DMS53 treated with DMSO at 0.1 percent for 48 hours (cell line): ENCODE measurements around the gene ZNF428.
"Not testable (repeated sequence)": the region's sequence is repeated elsewhere in the genome, so short reads cannot be mapped to it uniquely, and the experiment has no call there.

Experiments
- DNase-seq: peaks from one replicate; lab custom pipeline; 2025; ENCODE audit not compliant: unreplicated experiment; lab: John Stamatoyannopoulos, UW

ZNF428 gene

DNA sequence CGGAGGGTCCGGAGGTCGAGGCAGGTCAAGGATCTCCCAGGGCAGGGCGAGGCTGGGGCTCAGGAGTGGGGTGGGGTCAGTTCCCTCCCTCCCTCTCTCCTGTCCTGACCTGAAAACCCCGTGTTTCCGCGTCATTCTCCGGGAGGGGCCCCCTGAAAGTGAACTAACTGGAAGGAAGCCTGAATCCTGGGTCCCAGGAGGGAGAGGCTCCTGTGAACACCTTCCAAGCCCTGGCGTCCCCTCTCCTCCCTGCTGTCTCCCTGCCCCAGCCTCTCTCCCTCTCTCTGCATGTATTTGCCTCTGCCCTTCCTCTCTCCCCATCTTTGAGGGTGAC, 21.0 kb upstream of the ZNF428 start:
- no peak for DNase-seq

DNA sequence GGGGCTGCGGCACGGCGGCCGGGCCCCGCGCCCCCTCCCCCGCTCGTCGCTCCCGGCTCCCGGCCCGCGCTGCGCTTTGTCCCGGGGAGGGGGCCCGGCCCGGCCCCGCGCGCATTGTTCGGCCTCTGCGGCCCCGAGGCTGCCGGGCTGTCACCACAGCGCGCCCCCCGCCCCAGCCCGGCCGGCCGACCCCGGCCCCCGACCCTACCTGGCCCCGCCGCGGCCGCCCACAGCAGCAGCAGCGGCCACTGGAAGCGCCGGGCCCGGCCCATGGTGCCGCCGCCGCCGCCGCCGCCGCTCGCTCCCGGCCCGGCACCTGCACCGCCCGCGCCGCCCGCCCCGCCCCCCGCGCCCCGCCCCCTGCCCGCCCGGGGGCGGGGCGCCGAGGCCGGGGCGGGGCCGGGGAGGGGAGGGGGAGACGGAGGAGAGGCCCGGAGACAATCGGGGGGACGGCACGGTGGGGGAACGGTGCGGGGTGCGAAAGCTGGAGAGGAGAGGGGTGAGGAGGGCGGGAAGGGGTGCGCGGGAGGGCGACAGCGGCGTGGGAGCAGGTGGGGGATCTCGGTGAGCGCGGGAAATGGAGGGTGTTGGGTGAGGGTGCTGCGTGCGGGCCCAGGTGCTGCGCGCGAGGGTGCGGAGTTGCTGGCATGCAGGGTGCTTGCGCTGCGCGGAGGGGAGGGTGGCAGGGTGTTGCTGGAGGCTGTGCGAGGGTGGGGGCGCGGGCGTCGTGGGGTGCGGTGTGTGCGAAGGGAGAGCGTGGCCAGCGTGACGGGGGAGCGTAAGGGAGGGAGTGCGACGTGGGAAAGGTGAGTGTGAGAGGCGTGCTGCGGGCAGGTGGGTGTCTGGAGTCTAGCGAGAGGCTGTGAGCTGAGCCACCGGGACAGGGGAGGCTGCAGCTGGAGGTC, 20.3 kb upstream of the ZNF428 start, which contains the start of gene CADM4:
Gene CADM4 (minus strand): TSS at position 332 of the 905 bp plus-strand sequence. CDS start 60 bp downstream, at position 272.
- DNase-seq, result peak; percentile 19

DNA sequence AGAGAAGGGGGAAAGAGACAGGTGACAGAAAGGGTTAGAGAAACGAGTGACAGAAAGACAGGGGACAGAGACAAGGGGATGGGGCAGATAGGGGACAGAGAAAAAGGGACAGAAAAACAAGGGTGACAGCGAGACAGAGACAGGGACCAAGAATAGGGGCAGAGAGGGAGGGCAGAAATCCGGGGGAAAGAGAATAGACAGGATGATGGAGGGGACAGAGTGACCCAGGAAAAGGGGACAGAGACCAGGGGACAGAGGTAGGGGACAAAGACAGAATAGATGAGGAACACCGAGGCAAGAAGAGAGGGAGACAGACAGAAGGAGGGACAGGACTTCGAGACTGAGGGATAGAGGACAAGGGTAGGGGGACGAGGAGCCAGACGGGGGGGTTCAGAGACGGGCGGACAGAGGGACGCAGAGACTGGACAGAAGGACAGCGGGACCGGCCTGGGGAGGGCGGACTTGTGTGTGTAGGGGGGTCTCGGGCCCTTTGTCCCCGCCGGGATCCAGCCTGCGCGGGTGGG, 19.6 kb upstream of the ZNF428 start:
- no peak for DNase-seq

DNA sequence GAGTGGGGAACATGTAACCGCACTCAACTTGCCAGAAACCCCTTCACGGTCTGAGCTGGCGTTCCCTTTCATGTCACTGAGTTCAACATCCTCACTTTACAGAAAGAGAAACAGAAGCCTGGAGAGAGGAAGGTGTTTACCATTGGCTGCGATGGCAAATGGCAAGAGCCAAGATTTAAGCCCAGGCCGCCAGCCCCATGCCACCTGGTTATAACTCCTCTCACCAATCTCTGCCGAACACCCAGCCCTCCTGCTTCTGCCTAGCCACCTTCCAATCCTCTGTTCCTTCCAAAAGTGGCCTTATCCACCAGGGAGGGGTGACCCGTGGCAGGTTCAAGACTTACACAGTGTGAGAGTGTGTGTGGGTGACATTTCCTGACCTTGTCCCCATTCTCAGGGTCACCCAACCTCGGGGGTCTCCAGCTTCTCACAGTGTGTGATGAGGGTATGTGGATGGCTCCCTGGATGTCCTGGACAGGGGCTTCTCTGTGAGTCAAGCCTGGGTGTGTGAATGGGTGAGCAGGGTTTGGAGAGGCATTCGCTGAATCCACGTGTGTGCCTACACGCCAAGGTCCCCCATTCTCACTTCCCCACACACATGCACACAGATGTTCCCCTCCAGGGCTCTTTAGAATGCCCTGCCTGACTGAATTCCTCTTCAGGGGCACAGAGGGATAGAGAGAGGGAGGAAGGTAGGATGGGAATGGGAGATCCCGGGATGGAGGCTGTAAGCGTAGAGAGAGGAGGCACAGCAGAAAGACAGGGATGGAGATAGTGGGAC, 19.0 kb upstream of the ZNF428 start:
- DNase-seq, result no peak

DNA sequence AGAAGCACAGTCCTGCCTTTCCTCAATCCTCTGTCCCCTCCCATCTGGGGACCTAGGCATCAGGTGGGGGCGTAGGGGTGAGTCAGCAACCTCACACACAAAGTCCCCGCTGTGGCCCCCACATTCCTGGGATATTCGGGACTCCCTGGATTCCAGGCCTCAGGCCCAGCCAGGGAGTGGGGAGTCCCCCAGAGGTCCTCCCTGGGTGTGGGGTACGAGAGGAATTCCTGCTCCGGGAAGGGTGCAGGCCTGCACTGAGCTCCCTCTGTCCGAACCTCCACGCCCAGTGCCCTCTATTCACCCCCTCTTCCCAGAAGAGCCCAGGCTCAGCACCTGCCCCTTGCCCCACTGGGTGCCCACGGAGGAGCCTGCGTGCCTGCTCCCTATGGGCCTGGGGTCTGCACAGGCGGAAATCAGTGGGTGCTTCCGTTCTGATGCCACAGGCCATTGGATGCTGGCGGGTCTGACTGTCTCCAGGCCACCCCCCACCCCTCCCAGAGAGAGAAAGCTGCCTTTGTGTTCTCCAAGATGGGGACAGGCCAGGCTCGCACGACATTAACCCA, 16.8 kb upstream of the ZNF428 start:
- no peak for DNase-seq

DNA sequence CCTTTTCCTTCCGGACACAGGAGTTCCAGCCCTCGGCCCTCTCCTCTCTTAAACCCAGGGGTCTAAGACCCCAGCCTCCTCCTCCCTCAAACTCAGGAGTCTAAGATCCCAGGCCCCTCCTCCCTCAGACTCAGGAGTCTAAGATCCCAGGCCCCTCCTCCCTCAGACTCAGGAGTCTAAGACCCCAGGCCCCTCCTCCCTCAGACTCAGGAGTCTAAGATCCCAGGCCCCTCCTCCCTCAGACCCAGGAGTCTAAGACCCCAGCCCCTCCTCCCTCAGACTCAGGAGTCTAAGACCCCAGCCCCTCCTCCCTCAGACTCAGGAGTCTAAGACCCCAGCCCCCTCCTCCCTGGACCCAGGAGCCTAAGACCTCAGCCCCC, 16.1 kb upstream of the ZNF428 start:
- DNase-seq, result not testable (repeated sequence)

DNA sequence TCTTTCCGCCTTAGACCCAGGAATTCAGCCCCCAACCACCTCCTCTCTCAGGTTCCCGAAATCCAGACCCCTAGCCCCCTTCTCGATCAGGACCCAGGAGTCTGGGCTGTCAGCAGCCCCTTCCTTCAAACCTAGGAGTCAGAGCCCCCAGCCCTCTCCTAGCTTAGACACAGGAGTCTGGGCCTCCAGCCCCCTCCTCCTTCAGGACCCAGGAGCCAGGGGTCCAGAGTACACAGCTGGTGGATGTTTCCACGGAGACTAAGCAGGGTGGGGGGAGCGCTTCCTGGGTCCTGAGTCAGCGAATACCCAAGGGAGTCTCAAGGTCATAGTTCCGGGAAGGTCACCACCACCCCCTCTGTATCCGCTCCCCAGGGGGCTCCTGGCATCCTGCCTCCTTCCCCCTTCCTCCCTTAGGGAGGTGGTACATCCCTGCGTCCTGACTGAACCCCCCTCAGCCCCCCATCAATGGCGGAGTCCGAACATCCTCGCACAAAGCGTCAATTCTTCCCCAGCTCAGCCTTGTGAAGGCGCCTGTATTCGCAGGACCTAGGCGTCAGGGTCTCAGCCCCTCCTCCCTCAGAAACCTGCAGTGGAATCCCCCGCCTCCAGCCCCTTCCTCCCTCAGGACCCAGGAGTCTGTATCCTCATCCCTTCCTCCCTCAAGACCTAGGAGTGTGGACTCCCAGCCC, 15.6 kb upstream of the ZNF428 start:
- DNase-seq, result no peak

DNA sequence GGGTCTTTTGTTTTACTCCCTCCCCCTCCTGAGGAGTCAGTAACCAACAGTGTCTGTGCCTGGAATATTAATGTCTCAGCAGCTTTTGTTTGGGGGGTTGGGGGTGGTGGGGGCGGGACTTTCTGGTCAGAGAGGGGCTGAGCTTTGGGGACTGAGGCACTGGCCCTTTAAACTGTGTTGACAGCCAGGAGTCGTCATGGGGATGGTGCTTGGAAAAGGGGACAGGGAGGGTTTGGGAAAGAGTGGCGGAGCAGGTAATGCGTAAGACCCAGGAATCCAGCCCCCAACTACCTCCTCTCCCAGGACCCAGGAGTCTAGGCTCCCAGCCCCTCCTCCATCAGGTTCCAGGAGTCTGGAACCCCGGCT, 15.1 kb upstream of the ZNF428 start:
- DNase-seq, result no peak

DNA sequence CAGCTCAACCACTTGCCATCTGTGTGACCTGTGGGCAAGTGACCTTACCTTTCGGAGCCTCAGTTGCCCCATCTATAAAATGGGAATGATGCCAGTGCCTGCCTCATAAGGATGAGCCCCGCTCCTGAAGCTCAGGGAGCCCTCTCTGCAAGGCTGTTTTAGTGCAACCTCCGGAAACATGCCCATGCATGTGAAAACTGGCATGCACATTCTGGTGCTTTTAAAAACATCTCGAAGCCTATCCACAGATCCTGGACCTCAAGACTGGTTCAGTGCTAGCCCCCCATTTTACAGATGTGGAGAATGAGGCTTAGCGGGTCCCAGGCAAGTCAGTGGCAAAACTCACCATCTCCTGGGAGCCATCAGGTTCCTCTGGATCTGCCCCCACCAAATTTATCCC, 14.6 kb upstream of the ZNF428 start:
- DNase-seq, result no peak

DNA sequence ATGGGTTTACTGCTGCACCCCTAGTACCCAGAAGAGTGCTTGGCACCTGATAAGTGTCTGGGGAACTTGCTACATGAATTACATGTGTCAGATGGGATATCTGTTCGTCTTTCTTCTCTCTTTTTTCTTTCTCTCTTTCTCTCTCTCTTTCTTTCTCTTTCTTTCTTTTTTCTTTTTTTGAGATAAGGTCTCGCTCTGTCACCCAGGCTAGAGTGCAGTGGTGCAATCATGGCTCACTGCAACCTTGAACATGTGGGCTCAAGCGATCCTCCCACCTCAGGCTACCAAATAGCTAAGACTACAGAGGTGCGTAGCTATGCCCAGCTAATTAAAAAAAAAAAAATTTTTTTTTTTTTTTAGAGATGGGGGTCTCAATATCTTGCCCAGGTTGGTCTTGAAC, 14.1 kb upstream of the ZNF428 start:
- DNase-seq, result no peak

DNA sequence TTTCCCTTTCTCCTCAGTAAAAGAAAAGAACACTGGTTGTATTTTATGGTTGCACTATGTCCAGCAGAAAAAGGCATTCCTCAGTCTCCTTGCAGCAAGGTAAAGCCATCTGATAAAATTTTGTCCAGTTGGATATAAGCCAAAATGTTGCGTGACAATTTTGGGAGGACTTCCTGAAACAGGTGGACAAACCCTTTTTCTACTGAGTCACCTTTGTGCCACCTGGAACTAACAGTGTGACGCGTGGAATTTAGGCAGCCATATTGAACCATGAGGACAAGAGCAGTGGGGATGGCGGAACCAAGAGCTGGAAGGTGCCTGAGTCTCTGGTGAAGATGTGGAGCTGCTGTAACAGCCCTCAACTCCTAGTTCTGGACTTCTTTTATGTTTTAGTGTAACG, 12.1 kb upstream of the ZNF428 start:
- no peak for DNase-seq

DNA sequence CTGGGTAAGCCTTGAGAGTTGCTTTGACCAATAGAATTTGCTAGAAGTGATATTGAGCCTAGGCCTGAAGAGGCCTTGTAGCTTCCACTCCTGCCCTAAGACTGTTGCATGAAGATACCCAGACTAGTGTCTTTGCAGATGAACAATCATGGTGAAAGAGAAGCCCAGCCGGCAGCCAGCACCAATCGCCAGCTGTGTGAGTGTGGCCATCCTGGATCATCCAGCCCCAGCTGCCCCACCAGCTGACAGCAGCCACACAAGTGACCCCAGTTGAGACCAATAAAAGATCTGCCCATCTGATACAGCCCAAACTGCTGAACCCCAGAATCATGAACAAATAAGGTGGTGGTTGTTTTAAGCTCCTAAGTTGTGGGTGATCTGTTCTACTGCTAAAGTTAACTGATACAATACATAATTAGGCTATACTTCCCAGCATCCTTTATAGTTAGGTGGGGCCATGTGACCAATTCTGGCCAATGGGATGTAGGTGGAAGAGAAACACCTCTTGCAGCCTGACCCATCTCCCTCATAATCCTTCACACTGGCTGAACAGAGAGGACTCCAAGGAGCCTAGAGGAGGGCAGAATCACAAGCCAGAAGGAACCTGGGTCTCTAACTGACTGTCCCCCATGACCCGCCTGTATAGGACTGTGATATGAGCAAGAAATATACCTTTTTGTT, 9.4 kb upstream of the ZNF428 start:
- no peak for DNase-seq

DNA sequence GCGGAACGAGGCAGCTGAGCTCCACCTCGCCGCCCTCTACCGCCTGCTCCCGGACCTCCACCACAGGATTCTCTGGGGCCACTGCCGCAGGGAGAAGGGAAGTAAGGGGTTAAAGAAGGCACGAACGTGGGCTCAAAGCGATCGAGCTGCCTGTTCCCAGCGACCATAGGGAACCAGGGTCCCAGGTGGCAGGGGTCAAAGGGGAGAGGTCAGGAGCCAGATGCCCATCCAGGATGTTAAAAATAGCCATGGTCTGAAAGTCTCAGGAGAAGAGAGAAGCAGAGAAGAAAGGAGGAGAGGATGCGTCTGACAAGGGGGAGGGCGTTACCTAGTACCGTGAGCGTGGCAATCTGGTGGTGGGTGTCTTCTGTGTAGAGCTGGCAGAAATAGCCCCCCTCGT, 7.4 kb upstream of the ZNF428 start:
- no peak for DNase-seq

DNA sequence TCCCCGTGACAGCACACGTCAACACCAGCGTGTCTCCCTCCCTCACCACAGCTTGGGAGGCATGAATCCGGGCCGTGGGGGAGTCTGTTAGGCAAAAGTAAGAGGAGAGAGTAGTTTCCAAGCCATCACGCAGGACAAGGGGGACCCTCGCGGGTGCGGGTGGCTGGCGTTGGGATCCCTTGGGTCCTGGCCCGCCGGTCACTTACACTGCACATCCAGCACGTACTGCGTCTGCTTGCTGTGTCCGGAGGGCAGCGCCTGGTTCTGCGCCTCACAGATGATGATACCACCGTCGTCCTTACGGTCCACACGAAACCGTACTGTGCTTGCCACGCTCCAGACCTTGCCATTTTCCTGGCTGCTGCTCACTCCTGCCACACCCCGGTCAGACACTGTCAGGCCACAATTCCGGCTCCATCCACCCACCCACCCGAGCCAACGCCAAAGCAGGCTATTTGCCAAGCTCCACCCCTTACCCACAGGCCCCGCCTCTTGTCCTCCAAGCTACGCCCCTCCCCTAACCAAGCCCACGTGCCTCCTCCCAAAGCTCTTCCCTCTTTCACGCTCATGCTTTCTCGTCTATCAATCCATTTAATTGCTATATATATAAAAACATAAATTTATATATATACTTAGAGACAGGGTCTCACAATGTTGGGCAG, 6.6 kb upstream of the ZNF428 start:
- no peak for DNase-seq

DNA sequence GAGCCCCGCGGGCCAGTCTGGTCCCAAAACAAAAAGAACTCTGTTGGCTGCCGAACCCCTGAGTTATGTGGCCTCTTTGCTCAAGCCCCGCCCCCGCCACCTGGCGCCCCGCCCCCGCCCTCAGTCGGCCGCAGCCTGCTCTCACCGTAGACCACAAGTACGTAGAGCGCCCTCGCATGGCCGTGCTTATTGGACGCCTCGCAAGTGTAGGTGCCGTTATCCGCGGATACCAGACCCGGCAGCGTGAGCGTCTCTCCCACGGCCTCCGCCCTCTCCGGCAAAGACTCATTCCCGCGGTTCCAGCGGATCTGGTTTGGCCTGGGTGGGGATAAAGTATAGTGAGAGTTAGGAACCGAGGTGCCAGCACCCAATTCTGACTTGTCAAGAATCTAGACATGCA, 5.5 kb upstream of the ZNF428 start:
- DNase-seq, result no peak

DNA sequence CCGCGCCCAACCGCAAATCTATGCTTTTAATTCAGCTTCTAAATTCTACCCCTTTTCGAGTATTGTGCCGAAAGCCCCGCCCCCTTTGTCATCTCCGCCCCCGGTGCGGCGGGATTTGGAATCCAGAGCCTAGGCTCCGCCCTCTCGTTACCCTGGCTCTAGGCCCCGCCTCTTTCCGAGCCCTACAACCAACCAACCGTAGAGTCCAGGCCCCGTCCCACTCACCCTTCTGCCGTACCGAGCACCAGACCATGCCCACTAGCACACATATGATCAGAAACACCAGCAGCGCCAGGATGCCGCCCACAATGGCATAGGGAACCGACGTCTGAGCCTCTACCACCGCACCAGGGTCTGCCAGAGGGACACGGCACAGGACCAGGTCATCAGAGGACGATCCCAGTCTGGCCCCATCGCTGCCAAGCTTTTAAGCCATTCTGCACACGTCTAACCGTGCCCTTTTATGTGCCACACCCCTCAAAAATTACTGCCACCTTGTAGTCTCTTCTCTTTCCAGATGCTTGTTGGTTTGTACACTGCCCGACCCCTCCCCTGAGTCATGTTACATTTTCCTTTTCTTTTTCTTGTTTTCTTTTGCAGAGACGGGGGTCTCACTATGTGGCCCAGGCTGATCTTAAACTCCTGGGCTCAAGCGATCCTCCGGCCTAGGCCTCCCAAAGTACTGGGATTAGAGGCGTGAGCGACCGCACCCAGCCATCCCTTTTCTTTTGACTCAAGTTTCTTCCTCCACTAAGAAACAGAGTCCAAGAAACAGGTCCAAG, 4.7 kb upstream of the ZNF428 start:
- no peak for DNase-seq

DNA sequence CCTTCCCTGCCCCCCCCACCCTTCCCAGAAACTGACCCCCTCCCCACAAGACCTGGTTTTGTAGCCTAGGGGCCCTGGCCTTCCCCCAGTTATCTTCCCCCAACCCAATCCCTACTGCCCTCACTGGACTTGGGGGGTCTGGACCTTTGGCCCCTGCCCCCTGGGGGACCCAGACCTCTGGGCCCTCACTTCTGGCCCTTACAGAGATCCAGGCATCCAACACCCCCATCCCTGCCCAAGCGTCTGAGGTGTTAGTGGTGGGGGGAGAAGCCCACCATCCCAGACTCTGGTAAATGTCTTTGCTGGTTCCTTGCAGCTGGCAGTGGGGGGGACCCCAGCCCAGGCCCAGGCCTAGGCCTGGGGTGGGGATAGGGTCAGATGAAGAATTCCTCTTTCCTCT, 3.5 kb upstream of the ZNF428 start:
- no peak for DNase-seq

DNA sequence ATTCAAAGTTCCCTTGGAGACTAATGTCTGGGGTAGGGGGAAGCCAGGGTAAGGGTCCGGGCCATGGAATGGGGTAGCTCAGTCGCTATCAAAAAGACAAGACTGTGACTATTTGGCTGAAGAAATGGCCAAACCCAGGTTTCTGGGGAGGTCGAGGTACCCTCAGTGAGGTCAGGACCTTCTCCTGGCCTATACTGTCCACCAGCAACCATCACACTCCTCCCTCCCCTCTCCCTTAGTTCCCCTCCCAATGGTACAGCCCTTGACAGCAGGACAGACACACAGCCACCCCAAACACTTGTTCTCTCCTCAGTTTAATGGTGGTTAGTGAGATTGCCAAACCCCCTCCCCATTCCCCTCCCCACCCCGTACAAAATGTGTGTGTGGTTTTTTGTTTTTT, 2.6 kb upstream of the ZNF428 start:
- no peak for DNase-seq
